Stimulated activated CD8-positive, alpha-beta memory T cell treated with anti-CD3 and anti-CD28 coated beads, Interleukin-15, amount 100 ng/mL, for 1 hour (primary cell): Measurements from ENCODE around the gene SLC35F4.

Experiments
- DNase-seq: peaks from one replicate; pipeline ENCODE4 v3.0.0-alpha.2; 2020; ENCODE audit warnings: low read depth

SLC35F4 gene

DNA sequence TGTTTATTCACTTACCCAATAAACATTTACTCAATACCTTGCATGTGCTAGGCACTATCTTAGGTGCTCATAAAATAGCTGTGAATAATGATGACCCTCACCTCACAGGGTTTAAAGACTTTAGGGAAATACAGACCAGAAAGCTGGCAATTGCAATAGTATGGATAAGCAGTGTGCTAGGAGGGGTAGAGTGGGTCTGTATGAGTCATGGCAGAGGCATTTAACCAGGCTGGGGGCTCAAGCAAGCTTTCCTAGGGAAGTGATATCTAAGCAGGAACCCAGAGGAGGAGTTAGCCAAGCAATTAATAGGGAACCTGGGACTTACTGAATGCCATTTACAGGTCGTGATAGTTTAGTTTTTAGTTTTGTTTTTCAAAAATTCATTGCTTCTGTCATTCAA lies 248.4 kb downstream of the SLC35F4 start:
- no peak for DNase-seq

DNA sequence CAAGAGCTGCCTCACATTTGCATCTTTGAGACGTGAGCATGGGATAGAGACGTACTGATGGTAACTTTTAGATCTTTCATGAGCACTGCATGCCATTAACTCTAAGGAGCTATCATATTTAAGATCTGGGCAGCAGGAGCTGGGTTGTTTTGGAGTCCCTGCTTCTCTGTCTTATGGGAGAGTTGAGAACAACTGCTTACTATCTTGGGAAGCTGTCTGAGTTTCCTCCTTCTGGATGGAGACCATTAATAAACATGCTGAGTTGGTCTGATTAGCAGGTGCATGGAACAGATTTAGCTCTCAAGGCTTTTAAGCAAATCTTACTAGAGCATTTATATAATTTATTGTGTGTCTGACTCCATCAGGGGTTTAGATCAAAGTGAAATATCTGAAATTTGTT lies 252.9 kb downstream of the SLC35F4 start:
- DNase-seq: no peak

DNA sequence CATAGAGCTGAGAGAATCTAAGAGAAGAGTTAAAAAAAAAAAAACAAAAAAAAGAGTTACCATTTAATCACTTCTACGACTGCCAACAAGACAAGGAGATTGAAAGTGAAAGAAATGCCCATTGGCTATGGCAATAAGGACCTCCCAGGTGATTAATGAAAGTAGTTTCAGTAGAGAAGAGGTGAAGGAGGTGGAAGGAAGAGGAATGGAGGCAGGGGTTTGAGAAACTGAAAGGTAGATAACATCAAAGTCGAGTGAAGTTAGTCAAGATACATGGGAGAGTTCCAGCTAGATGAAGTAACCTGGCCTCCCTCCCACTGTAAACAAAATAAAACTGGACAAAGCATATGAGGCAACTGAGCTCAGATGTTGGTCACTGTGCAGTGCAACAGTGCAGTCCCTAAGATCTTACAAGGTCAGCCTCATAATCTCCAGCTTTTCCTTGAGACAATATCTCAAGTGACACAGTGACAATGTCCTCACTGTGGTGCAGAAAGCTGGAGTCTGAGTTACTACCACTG lies 254.3 kb downstream of the SLC35F4 start:
- no peak for DNase-seq

DNA sequence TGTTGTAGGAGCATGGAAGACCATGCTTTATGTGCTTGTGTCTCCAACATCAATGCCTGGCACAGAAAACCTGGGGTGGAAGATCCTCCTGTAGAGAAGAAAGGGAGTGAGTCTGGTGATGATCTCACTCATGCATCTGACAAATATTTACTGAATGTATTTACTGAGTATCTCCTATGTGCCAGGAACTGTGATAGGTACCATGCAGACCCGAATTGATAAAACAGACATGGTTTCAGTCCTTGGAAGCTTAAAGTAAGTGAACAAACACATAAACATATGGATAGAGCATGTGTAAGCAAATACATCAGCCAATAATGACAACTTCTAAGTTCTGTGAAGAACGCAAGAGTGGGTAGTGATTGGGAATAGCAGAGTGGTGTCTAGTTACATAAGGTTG lies 255.3 kb downstream of the SLC35F4 start:
- DNase-seq: no peak

DNA sequence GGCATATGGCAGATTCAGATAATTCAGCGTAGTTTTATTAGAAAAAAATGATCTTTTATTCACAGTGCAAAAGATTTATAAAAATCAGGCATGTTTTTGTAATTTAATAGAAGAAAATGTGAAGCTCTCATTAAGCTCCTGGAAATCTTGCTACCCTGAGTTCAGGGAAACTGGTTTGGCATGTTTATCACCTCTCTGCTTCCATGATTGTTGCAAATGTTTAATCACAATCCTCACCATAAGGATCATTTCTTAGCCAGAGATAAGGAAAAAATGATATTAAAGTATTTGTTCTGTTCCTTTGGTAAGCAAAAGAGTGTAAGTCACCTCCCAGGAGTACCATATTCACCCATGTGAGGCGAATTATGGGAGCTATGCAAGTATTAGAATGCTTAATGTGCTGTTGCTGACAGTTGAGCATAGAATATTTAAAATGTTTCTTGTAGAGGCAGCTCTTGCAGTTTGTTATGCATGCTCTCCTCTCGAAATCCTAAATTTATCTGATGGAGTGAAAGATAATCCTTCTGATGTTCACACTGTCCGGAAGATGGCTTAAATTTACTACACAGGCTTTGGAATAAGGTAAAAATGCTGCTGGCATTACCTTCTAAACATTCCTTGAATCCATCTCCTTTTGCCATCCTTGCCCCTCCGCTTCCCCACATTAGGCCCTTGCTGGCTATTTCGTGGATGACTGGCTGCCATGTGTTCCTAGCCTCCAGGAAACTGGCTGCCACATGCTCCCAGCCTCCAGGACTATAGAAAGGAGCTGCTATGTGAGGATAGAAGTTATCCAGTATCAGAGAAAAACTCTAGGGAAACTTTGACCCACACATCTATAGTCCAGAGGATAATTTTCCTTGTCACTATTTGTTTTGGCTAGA lies 256.5 kb downstream of the SLC35F4 start:
- DNase-seq: no peak

DNA sequence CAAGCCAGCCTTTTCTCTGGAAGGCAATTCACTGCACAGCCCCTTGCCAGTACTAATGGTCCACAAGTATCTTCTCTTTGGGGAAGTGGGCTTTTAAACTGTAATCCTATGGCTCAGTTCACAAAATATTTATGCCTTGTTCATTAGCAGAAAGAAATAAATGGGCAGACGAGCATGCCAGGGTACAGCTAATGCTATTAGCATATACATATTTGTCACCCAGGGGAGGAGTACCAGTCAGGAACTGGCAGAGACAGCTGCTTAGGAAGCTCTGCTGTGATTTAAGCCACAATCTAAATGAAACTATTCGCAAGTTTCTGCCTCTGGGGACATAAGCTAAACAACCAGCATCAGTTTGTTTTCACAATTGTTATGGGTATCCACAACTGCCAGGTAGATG lies 258.8 kb downstream of the SLC35F4 start:
- DNase-seq: no peak

DNA sequence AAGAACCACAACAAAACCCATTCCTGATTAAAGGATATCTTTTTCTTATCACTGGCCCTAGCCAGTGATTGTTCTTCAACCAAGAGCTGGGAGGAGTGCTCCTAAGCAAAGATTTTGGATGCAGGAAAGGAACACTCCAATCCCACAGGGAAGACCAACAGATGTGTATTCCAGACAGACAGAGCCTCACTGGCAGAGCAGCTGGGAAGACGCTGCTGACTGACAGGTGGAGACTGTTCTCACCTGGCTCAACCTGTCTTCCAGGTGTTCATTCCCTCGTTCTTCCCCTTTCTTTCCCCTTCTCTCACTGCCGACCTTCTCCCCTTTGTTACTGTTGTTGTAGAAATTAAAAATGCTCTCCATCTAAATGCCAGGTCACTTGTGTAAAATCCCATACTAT lies 282.5 kb downstream of the SLC35F4 start:
- no peak for DNase-seq

DNA sequence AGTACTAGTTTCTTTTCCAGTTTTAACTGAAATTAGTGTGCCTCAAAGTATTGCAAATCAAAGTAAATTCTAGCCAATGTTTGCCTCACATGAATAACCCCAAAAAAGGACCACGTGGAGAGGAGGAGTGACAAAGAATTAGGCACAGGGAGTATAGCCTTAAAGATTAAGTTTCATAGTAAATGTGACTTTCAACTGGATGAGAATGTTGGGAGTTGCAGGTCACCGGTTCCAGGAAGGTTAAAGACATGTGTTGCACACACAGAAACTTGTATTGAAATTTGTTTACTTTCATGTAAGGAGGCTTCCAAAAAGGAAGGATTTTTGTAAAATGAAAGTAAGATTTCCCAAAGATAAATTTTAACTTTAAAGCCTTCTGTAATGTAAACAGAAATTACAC lies 283.1 kb downstream of the SLC35F4 start:
- no peak for DNase-seq

DNA sequence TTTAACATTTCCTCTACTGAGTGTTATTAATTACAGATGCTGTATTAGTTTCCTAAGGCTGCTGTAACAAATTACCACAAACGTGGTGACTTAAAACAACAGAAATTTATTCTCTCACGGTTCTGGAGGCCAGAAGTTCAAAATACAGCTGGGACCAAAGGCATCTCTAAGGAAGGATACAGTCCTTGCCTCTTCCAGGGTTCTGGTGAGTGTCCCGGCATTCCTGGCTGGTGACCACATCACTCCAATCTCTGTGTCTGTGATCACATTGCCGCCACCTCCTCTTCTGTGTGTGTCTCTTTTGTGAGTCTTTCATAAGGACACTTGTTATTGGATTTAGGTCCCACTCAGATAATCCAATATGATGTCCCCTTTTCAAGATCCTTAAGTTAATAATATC lies 287.1 kb downstream of the SLC35F4 start:
- no peak for DNase-seq

DNA sequence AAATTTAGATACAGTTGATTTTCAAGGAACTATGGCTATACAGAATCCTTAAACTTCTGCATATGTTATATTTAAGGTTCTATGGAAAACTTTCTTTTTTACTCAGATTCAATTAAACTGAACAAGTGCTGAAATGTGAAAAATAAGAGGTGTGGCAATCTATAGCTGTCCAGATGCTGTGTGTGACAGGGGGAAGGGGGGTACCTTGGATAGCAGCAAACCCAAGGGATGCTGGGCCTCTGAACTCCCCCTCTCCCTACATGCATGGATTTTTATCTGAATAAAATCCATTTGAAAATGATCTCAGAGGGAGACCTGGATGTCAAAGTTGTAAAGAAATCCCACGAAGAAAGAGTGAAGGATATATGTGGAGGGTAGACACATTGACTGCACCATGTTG lies 289.4 kb downstream of the SLC35F4 start:
- no peak for DNase-seq

DNA sequence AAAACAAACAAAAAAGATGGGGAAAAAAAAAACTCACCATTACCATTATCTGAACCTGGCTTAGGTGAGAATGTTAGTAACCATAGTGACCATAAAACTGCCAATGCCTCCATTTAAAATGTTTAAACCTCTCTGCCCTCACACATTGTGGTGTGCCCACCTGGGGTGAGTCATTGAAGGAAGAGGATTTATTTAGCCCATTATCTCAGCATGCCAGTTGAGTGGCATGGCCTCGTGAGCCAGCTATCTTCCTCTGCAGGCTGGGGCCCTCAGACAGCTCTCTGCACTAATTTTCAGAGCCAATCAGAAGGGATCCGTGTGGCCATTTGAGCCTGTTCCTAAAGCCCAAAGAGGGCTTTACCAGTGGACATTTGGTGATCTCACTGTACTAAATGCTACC lies 290.4 kb downstream of the SLC35F4 start:
- no peak for DNase-seq

DNA sequence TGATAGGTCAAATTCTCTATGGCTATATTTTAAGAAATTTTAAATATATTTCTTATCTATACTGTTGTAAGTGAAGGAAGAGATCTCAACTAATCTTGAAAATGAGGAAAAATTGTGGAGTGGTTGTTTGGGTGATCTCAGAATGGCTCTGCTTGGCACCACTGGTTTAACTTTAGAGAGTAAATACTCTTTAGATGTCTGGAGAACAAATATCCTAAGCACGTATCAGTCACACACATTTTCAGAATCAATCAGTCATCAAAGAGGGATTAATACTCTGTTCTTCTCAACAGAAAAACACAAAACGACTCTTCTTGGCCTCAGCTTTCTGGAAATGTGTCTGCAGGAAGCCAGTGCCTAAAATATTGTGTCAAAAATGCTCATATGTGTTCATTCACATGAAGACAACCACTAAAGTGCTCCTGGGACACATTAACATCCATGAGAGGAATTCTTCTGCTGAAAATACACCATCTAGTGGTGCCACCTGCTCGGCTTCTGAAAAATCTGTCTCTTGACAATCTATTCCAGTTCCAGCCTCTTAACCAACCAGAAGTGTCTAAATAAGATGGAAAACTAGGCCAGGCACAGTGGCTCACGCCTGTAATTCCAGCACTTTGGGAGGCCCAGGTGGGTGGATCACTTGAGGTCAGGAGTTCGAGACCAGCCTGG lies 291.1 kb downstream of the SLC35F4 start:
- DNase-seq: no peak

DNA sequence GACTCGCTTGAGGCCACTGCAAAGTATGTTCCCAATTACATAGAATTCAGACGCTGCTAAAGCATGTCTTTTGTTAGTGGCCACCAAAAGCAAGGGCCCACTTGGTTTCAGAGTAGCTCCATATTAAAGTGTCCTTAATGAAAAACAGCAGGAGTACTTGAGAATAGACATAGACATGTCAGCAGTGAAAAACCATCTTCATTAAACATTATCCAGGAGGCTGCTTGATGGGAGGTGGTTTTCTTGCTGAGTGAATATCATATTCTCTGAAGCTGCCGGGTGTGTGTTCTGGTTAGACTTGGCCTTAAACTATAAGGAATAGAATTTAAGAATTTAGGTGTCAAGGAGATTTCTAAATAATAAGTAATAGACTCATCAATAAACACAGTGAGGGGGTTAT lies 292.7 kb downstream of the SLC35F4 start:
- DNase-seq: no peak

DNA sequence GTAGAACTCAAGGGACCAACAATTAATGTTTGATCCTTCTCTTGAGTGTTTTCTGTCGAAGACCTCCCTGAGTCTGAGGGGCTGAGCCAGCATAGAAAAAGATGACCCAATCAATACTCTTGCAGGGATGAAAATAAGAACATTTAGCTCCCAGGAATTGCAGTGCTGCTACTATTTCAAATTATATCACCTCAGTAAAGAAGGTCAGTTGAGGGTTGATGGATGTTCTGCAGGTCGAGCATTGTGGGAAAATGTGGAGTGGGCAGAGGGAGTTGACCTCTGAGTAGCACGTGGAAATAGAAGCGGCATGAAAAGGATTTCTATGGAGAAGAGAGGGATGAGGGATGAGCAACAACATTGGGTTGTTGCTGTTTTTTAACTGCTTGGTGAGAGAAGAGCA lies 297.3 kb downstream of the SLC35F4 start:
- DNase-seq: no peak

DNA sequence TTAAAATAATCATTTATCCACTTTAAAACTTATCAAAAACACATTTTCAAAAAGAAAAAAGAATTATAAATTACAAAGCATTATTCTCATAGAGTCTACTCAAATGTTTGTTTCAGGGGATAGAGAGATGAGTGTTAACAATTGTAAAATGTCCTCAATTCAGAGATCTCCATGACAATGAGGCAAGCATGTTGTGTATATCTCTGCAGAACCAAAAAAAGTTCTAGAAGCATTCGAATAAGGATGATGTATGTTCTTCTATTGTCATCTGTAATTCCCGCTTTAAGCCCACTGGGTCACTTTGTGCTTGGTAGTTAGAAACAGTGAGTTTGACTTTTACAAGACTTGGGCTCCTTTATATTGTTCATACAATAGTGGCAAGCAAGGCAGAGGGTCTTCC lies 298.7 kb downstream of the SLC35F4 start:
- no peak for DNase-seq

DNA sequence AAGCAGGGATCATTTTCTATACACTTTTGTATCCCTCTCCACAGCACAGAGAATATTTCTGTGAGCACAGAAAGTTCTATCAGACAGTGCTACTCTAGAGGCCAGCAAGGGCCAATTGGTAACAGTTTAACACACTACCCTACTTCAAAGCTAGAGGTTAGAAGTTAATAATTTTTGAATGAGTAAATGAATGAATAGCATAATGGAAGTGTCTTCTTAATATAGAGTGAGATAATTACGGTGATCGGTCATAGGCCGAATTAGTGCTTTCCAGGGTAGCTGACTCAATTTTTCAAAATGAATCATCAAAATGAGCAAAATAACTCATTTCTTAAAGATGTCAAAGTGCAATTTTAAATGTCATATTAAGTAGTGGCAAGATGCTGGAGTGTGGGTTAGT lies 305.2 kb downstream of the SLC35F4 start:
- no peak for DNase-seq

DNA sequence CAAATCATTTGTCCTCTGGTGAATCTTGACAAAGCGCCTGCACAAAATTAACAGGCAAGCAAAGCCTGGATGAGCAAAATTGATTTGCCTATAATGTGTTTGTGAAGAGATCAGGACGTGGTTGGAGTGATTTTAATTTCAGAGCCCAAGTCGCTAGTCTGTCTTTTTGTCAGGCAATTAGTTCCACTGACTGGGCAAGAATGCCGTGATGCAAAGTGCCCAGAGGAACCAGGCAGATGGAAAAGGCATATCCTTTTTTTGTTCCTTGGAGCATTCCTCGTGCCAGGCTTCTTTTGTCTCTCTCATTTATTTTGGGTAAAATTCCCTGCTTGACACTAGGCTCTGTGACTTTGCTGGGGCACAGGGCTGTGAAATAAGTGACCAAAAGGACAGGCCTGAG lies 306.3 kb downstream of the SLC35F4 start:
- DNase-seq: no peak

DNA sequence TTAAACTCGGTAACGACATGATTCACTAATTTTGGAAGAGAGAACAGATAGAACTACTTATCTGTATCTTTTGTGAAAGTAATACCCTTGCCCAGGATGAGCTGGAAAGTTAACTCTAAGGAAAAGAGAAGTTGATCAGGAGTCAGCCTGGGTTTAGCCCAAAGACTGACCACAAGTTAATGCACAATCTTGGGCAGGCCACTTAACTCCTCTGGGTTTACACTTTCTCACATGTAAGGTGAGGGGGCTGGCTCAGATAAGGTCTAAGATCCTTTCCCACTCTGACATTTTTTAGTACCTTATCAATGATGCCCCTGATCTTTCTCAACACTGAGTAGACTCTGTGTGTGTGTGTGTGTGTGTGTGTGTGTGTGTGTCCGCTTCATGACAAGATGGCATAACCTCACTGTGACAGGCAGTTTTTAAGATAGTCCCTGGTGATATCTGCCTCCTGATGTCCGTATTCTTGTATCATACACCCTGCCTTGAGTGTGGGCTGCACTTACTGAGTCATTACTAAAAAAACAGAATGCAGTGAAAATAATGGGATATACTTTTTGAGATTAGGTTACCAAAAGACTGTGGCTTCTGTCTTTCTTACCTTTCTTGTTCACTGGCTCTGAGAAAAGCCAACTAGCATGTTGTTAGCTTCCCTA lies 316.0 kb downstream of the SLC35F4 start:
- no peak for DNase-seq

DNA sequence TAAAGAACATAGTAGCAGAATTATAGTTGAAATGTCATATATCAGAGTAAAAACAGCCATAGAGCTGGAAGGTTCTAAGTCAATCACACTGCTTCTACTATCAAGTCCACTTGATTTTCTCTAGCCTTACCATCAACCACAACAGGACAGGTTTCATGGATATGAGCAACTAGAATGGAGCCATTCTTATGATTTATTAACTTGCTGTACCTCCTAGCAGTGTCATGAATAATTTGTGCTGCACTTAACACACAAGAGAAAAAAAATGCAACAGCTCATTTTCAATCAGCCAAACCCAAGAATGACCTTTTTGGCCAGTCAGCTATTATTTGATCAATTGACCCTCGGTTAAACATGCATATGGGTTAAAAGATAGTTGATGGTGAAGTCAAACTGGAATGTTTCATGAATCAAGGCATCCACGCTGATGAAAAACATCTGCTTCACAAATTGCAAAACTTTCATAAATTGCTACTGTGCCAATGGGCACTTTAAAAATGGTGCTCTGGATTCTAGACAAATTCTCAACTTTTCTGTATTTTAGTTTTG lies 316.8 kb downstream of the SLC35F4 start:
- DNase-seq: no peak

DNA sequence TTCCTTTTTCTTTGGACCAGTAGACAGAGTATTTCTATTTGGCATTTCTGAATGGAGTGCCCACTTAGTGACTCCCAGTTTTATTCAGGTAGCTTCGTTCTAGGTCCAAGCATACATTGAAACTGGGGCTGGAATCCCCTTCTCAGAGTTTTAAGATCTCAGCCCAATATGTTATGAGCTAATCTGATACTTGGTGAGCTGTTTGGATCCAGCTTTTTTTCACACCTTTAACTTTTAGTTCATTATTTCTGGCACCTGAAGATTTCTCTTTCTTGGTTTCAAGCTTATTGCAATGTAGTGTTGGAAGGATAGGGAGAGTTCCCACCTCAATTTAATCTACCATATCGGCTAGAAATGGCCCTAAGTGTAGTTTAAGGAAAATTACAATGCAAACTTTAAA lies 318.8 kb downstream of the SLC35F4 start:
- DNase-seq: no peak

DNA sequence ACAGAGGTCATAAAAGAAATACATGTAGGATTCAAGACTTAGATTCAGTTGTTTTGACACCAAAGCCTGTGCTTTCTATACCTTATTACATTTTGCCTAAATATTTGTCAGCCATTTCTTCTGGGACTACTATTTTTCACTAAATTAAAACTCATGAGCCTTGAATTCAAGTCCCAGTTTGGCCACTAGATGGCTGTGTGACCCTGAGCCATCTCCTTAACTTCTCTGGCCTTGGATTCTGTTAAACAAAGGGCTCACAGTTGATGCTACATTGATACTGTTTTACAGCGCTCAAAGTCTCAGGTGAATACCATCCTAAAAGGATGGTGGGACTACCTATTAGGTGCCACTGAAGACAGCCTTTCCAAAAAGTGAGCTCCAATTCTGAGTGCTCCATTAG lies 332.7 kb downstream of the SLC35F4 start:
- DNase-seq: no peak

DNA sequence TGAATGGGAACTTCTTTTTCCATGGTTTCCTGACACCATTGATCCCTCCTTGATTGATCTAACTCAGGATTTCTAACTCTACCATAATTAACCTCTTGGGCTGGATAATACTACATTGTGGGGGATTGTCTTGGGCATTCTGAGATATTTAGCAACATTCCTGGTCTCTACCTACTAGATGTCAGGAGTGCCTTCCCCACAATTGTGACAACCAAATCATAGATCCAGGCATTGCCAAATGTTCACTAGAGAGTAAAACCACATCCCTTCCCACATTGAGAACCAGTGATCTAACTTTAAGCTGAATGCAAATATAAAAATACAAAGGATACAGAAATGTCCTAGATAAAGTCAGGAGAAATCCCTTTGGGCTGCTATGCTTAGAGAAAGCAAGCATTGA lies 335.3 kb downstream of the SLC35F4 start:
- DNase-seq: no peak

DNA sequence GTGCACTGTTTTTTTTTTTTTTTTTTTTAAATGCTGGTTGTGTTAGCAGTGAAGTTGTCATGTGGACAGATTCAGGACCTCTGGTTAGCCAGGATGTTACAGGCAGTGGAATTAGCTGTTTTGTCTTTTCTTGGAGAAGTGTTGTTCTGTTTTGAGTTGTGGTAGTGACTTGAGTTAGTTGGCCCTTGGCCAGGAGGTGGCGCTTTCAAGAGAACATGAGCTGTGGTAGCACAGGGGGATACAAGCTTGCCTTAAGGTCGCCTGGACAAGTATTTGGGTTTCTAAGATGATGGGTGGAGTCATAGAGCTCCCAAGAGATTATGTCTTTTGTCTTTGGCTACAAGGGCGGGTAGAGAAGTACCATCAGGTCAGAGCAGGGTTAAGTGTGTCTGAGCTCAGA lies 338.9 kb downstream of the SLC35F4 start:
- no peak for DNase-seq
